H1 (cell line): ENCODE data around the gene ANK2.

Source experiments
- EGR1 ChIP-seq: IDR thresholded peaks from 2 replicates; pipeline ENCODE4 v1.6.1; 2011; ENCODE audit warnings: low read depth, low read length, borderline replicate concordance
- EZH2 ChIP-seq: fragments of 200-600 bp; sonication (generic); IDR thresholded peaks from 2 replicates; pipeline ENCODE4 v1.7.1; 2012; ENCODE audit warnings: low read depth, mild to moderate bottlenecking, moderate library complexity, low read length, inconsistent platforms; ENCODE audit not compliant: severe bottlenecking
- GTF2F1 ChIP-seq: IDR thresholded peaks from 2 replicates; pipeline ENCODE4 v1.6.1; 2012; ENCODE audit warnings: low read depth, low read length, improper control_type of control experiment, borderline replicate concordance
- JUN ChIP-seq: IDR thresholded peaks from 2 replicates; pipeline ENCODE4 v1.6.1; 2011; ENCODE audit warnings: low read depth, mild to moderate bottlenecking, improper control_type of control experiment, low read length
- JUND ChIP-seq: IDR thresholded peaks from 2 replicates; pipeline ENCODE4 v1.6.1; 2011; ENCODE audit warnings: mild to moderate bottlenecking, improper control_type of control experiment, low read length
- POLR2A ChIP-seq, 2 experiments: IDR thresholded peaks; 1 replicate in 1 of 2; 2 replicates in 1 of 2; pipeline ENCODE4 v1.6.1; 2011; ENCODE audit warnings: low read depth in 2 of 2, low read length in 2 of 2, mild to moderate bottlenecking in 2 of 2; ENCODE audit errors: control extremely low read depth in 1 of 2
- RXRA ChIP-seq: IDR thresholded peaks from 2 replicates; pipeline ENCODE4 v1.6.1; 2011; ENCODE audit warnings: low read depth, mild to moderate bottlenecking, low read length, moderate library complexity; ENCODE audit not compliant: insufficient read depth
- TBP ChIP-seq: IDR thresholded peaks from 2 replicates; pipeline ENCODE4 v1.6.1; 2011; ENCODE audit warnings: low read depth, low read length, improper control_type of control experiment
- YY1 ChIP-seq: IDR thresholded peaks from 2 replicates; pipeline ENCODE4 v1.6.1; 2011; ENCODE audit warnings: low read depth, mild to moderate bottlenecking, low read length
- TF ChIP-seq, protein P1 (sequence below), 3 experiments: IDR thresholded peaks; 1 replicate in 2 of 3; 2 replicates in 1 of 3; pipeline versions ENCODE4 v1.5.1 to v1.6.1; 2011; ENCODE audit warnings: low read length in 3 of 3, mild to moderate bottlenecking in 3 of 3, inconsistent platforms in 2 of 3, low read depth in 1 of 3, moderate library complexity in 1 of 3; ENCODE audit not compliant: insufficient read depth in 1 of 3; ENCODE audit errors: control extremely low read depth in 1 of 3
- TF ChIP-seq, protein P2 (sequence below): IDR thresholded peaks from 2 replicates; pipeline ENCODE4 v1.6.1; 2011; ENCODE audit warnings: low read length, improper control_type of control experiment

DNA sequence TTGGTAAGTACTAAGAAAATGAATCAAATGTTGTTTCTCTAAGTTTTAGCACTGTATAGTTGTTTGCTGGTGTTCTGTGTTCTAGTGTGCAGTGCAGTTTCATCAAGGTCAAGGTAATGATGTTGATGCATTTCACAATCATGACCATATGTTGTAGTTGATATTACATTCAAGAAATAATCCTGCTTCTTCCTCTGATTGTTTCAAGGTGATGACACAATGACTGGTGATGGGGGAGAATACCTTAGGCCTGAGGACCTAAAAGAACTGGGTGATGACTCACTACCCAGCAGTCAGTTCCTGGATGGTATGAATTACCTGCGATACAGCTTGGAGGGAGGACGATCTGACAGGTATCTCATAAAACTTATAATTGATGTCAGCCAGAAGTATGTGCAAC is 261.6 kb downstream of the ANK2 start:
- TF ChIP-seq GTF2F1 (no peak), EZH2 (no peak), RXRA (no peak), JUN (no peak), EGR1 (no peak), JUND (no peak; the same call in 1 of the 2 replicates), POLR2A (IDR thresholded peaks at IDR 0.05; ENCODE audit: control extremely low read depth in 1 of 2, low read depth in 2 of 2, low read length in 2 of 2) (no peak), TBP (no peak), YY1 (no peak)
- TF ChIP-seq, protein P1, sequence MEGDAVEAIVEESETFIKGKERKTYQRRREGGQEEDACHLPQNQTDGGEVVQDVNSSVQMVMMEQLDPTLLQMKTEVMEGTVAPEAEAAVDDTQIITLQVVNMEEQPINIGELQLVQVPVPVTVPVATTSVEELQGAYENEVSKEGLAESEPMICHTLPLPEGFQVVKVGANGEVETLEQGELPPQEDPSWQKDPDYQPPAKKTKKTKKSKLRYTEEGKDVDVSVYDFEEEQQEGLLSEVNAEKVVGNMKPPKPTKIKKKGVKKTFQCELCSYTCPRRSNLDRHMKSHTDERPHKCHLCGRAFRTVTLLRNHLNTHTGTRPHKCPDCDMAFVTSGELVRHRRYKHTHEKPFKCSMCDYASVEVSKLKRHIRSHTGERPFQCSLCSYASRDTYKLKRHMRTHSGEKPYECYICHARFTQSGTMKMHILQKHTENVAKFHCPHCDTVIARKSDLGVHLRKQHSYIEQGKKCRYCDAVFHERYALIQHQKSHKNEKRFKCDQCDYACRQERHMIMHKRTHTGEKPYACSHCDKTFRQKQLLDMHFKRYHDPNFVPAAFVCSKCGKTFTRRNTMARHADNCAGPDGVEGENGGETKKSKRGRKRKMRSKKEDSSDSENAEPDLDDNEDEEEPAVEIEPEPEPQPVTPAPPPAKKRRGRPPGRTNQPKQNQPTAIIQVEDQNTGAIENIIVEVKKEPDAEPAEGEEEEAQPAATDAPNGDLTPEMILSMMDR (IDR thresholded peaks at IDR 0.05; ENCODE audit: control extremely low read depth in 1 of 3, insufficient read depth in 1 of 3, low read depth in 1 of 3, low read length in 3 of 3): no peak
- TF ChIP-seq, protein P2, sequence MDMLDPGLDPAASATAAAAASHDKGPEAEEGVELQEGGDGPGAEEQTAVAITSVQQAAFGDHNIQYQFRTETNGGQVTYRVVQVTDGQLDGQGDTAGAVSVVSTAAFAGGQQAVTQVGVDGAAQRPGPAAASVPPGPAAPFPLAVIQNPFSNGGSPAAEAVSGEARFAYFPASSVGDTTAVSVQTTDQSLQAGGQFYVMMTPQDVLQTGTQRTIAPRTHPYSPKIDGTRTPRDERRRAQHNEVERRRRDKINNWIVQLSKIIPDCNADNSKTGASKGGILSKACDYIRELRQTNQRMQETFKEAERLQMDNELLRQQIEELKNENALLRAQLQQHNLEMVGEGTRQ: no peak
